ENCODE measurements around the gene COL5A1.

- TF ChIP-seq RARB (CRISPR knock-in tag; IDR thresholded peaks at IDR 0.05), result no peak
- TF ChIP-seq PATZ1 (CRISPR knock-in tag; IDR thresholded peaks at IDR 0.05; ENCODE audit: borderline replicate concordance), result no peak
- TF ChIP-seq OSR1 (CRISPR knock-in tag; IDR thresholded peaks at IDR 0.05), result no peak
- no peak for TF ChIP-seq ARNTL (CRISPR knock-in tag; IDR thresholded peaks at IDR 0.05; ENCODE audit: borderline replicate concordance, low read depth)
- TF ChIP-seq TOX (CRISPR knock-in tag; IDR thresholded peaks at IDR 0.05; ENCODE audit: borderline replicate concordance), result no peak
- no peak for TF ChIP-seq CREB5 (CRISPR knock-in tag; IDR thresholded peaks at IDR 0.05; ENCODE audit: low read depth)
- no peak for TF ChIP-seq ZFP30 (CRISPR knock-in tag; IDR thresholded peaks at IDR 0.05)
- no peak for TF ChIP-seq CSRNP3 (CRISPR knock-in tag; IDR thresholded peaks at IDR 0.05)
- no peak for TF ChIP-seq ZC3H10 (CRISPR knock-in tag; IDR thresholded peaks at IDR 0.05)
- no peak for TF ChIP-seq ISL1 (CRISPR knock-in tag; IDR thresholded peaks at IDR 0.05)
- no peak for TF ChIP-seq ESRRG (CRISPR knock-in tag; IDR thresholded peaks at IDR 0.05)
- no peak for TF ChIP-seq GLIS3 (CRISPR knock-in tag; IDR thresholded peaks at IDR 0.05)
- TF ChIP-seq SNAI2 (CRISPR knock-in tag; IDR thresholded peaks at IDR 0.05), result no peak
- no peak for TF ChIP-seq ZNF70 (CRISPR knock-in tag; IDR thresholded peaks at IDR 0.05)
Measured at GRCh38 chr9:134626571-134627416, 14.8 kb upstream of the COL5A1 start.

Measured in SK-N-SH treated with all-trans-retinoic acid at 6 μM for 48 hours (cell line).